Measurements from ENCODE around the gene LTB4R. TPM values are rescaled to one million over a fixed set of nuclear protein-coding genes. Genes with fewer than 3 reads are reported as not detected.

The LTB4R gene
- total RNA-seq, 1 donor from 2014 or later: 1.6 TPM

- DNase-seq (no peak), ATAC-seq (no peak)
- intact Hi-C loops (cut with micrococcal nuclease): no loop called here
Observed at GRCh38 chr14:24362241-24362960, 51.1 kb downstream of the LTB4R start.

- ATAC-seq (no peak), DNase-seq (no peak)
- intact Hi-C loops (cut with micrococcal nuclease): no loop called here
Observed at GRCh38 chr14:24363401-24363800, 52.1 kb downstream of the LTB4R start.

- ATAC-seq (no peak), DNase-seq (no peak)
- intact Hi-C loops (cut with micrococcal nuclease): no loop called here
Observed at GRCh38 chr14:24364841-24365240, 53.5 kb downstream of the LTB4R start.

- intact Hi-C loops (cut with micrococcal nuclease): no loop called here
- DNase-seq: peak; percentile 87
- peak; percentile 51 for ATAC-seq
Observed at GRCh38 chr14:24365600-24366412, 54.5 kb downstream of the LTB4R start.

DNA sequence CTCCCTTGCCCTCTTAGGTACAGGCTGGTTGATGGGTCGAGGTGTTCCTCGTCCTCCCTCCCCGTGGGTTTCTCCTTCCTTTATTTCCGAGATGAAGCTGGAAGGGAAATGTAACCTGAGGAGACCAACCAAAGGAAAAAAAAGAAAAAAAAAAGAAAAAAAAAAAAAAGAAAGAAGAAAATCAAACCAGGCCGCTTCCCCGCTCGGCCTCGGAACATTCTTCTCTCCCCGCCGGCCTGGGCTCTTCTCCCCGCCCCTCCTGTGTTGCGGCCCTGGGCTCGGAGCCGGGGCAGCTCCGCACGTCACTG is 55.1 kb downstream of the LTB4R start:
- intact Hi-C loops (cut with micrococcal nuclease): no loop called here
- DNase-seq (no peak), ATAC-seq (no peak)

- intact Hi-C loops (cut with micrococcal nuclease): no loop called here
- ATAC-seq: peak; percentile 82
- peak; percentile 93 for DNase-seq
Observed at GRCh38 chr14:24366721-24367513, 55.6 kb downstream of the LTB4R start.

Other genes with a start within 250 kb of the LTB4R start
- not detected for gene CPNE6, start 239.9 kb upstream of the LTB4R start, total RNA-seq
- 3.0 TPM for gene PCK2, start 217.2 kb upstream of the LTB4R start, total RNA-seq
- gene DCAF11, start 196.7 kb upstream of the LTB4R start, total RNA-seq: 85.8 TPM
- 0.77 TPM for gene NRL, start 196.6 kb upstream of the LTB4R start, total RNA-seq
- 140 TPM for gene FITM1, start 180.8 kb upstream of the LTB4R start, total RNA-seq
- 137 TPM for gene PSME1, start 175.3 kb upstream of the LTB4R start, total RNA-seq
- gene EMC9, start 169.9 kb upstream of the LTB4R start, total RNA-seq: 16.4 TPM
- gene PSME2, start 164.9 kb upstream of the LTB4R start, total RNA-seq: 92.6 TPM
- gene RNF31, start 164.0 kb upstream of the LTB4R start, total RNA-seq: 42.8 TPM
- 27.6 TPM for gene IRF9, start 150.2 kb upstream of the LTB4R start, total RNA-seq
- gene REC8, start 139.4 kb upstream of the LTB4R start, total RNA-seq: 3.2 TPM
- gene IPO4, start 122.7 kb upstream of the LTB4R start, total RNA-seq: 14.9 TPM
- gene TM9SF1, start 116.1 kb upstream of the LTB4R start, total RNA-seq: 19.2 TPM
- 0.25 TPM for gene TSSK4, start 105.8 kb upstream of the LTB4R start, total RNA-seq
- gene CHMP4A, start 98.0 kb upstream of the LTB4R start, total RNA-seq: 30.1 TPM
- 15.4 TPM for gene MDP1, start 95.4 kb upstream of the LTB4R start, total RNA-seq
- gene NEDD8, start 79.1 kb upstream of the LTB4R start, total RNA-seq: 225 TPM
- 29.0 TPM for gene GMPR2, start 78.6 kb upstream of the LTB4R start, total RNA-seq
- 34.5 TPM for gene TINF2, start 68.9 kb upstream of the LTB4R start, total RNA-seq
- 2.7 TPM for gene TGM1, start 48.3 kb upstream of the LTB4R start, total RNA-seq
- 19.4 TPM for gene RABGGTA, start 39.9 kb upstream of the LTB4R start, total RNA-seq
- gene DHRS1, start 11.7 kb upstream of the LTB4R start, total RNA-seq: 5.9 TPM
- gene NOP9, start 11.7 kb upstream of the LTB4R start, total RNA-seq: 25.5 TPM
- gene CIDEB, start 3.5 kb upstream of the LTB4R start, total RNA-seq: 3.9 TPM
- 1.5 TPM for gene LTB4R2, start 1.4 kb upstream of the LTB4R start, total RNA-seq
- gene ADCY4, start 23.6 kb downstream of the LTB4R start, total RNA-seq: 26.5 TPM
- gene RIPK3, start 28.5 kb downstream of the LTB4R start, total RNA-seq: 3.5 TPM
- 21.7 TPM for gene NFATC4, start 56.7 kb downstream of the LTB4R start, total RNA-seq
- gene NYNRIN, start 87.5 kb downstream of the LTB4R start, total RNA-seq: 7.3 TPM
- 2.3 TPM for gene CBLN3, start 118.2 kb downstream of the LTB4R start, total RNA-seq
- gene KHNYN, start 118.5 kb downstream of the LTB4R start, total RNA-seq: 25.1 TPM
- 86.8 TPM for gene SDR39U1, start 131.3 kb downstream of the LTB4R start, total RNA-seq
- gene CMA1, start 196.8 kb downstream of the LTB4R start, total RNA-seq: 0.47 TPM